OCI-LY7 (cell line): ENCODE measurements around the gene HSD3B1. TPM values are rescaled to one million over a fixed set of nuclear protein-coding genes. Genes with fewer than 3 reads are reported as not detected.
A peak's percentile ranks its signal among the peaks of the same experiment; 100 is the strongest.

Source experiments
- BruUV-seq: library from RNA; stranded (reverse); fragments of 400-500 nt; replicated peaks from 2 replicates; lab custom pipeline; 2021; lab: Mats Ljungman, UMichigan
- CTCF ChIA-PET: fragments of 300-600 bp; sonication (Branson Sonifier 250); formaldehyde crosslinking; loops from one replicate; lab custom pipeline; 2022; ENCODE audit warnings: antibody characterized with exemption; ENCODE audit not compliant: unreplicated experiment; lab: Charles Lee
- POLR2A ChIA-PET: fragments of 300-600 bp; sonication (Branson Sonifier 250); formaldehyde crosslinking; loops from one replicate; lab custom pipeline; 2022; ENCODE audit warnings: antibody characterized with exemption; lab: Charles Lee
- DNase-seq: peaks from one replicate; pipeline ENCODE4 v3.0.0-alpha.2; 2015; ENCODE audit warnings: low spot score
- H2AFZ ChIP-seq: fragments of 200-600 bp; sonication (generic), shearing (Covaris generic); 2 replicates; pipeline ENCODE4 v1.6.1; 2014; ENCODE audit warnings: mild to moderate bottlenecking, antibody characterized with exemption, low read length, moderate library complexity
- H3K27ac ChIP-seq: fragments of 200-600 bp; sonication (generic); 2 replicates; pipeline ENCODE4 v1.5.1; 2014; ENCODE audit warnings: mixed run types, low read depth, mild to moderate bottlenecking, moderate library complexity, low read length, inconsistent platforms; ENCODE audit not compliant: poor library complexity, severe bottlenecking
- H3K36me3 ChIP-seq: fragments of 200-600 bp; sonication (generic); 2 replicates; pipeline ENCODE4 v1.6.1; 2014; ENCODE audit warnings: mild to moderate bottlenecking, antibody characterized with exemption, low read length, moderate library complexity, mixed read lengths; ENCODE audit not compliant: insufficient read depth
- H3K4me1 ChIP-seq: fragments of 200-600 bp; sonication (generic); 2 replicates; pipeline ENCODE4 v1.5.1; 2014; ENCODE audit warnings: mild to moderate bottlenecking, low read length; ENCODE audit not compliant: insufficient read depth, poor library complexity, severe bottlenecking
- H3K4me2 ChIP-seq: fragments of 200-600 bp; sonication (generic); 2 replicates; pipeline ENCODE4 v1.6.1; 2014; ENCODE audit warnings: mild to moderate bottlenecking, low read length
- H3K4me3 ChIP-seq: fragments of 200-600 bp; sonication (generic); 2 replicates; pipeline ENCODE4 v1.5.1; 2014; ENCODE audit warnings: mild to moderate bottlenecking, low read depth, low read length; ENCODE audit not compliant: poor library complexity, severe bottlenecking
- H3K79me2 ChIP-seq: fragments of 200-600 bp; sonication (generic); 2 replicates; pipeline ENCODE4 v1.6.1; 2016; ENCODE audit warnings: low read depth, mild to moderate bottlenecking, low read length, moderate library complexity, mixed read lengths; ENCODE audit not compliant: insufficient read depth
- H3K9me2 ChIP-seq: fragments of 200-600 bp; sonication (generic); 2 replicates; pipeline ENCODE4 v1.6.1; 2016; ENCODE audit warnings: mild to moderate bottlenecking, low read length, mixed read lengths; ENCODE audit not compliant: insufficient read depth
- H3K9me3 ChIP-seq: fragments of 200-600 bp; sonication (generic); 2 replicates; pipeline ENCODE4 v1.6.1; 2014; ENCODE audit warnings: mild to moderate bottlenecking, mixed run types, low read length, mixed read lengths
- H4K20me1 ChIP-seq: fragments of 200-600 bp; sonication (generic); 2 replicates; pipeline ENCODE4 v1.6.1; 2014; ENCODE audit warnings: mild to moderate bottlenecking, antibody characterized with exemption, low read length, moderate library complexity, mixed read lengths; ENCODE audit not compliant: insufficient read depth
- EZH2phosphoT487 ChIP-seq: fragments of 200-600 bp; sonication (generic); IDR thresholded peaks from 2 replicates; pipeline ENCODE4 v1.6.1; 2018; ENCODE audit warnings: low read depth, borderline replicate concordance, mild to moderate bottlenecking, mixed run types, antibody characterized with exemption, low read length, moderate library complexity, mixed read lengths
- intact Hi-C: fragments of 100-400 bp; cut with micrococcal nuclease; formaldehyde crosslinking; loops from one replicate; pipeline ENCODE4 v1.10.0; 2022; ENCODE audit not compliant: unreplicated experiment
- total RNA-seq, 2 experiments: library from RNA; depleted of rRNA in 1 of 2; stranded (reverse); fragments of >200 nt in 1 of 2; shearing (Covaris generic) in 1 of 2; gene quantifications; 2 replicates each; pipeline ENCODE4 v1.2.3, GENCODE V29; 2014 to 2022
- TF ChIP-seq, protein P1 (sequence below): fragments of 200-600 bp; sonication (generic); conservative IDR thresholded peaks from 2 replicates; pipeline ENCODE4 v1.5.1; 2014; ENCODE audit warnings: mild to moderate bottlenecking, antibody characterized with exemption, low read length, moderate library complexity, mixed read lengths

HSD3B1 gene
- total RNA-seq, 2 experiments from 2014 or later: not detected

DNA sequence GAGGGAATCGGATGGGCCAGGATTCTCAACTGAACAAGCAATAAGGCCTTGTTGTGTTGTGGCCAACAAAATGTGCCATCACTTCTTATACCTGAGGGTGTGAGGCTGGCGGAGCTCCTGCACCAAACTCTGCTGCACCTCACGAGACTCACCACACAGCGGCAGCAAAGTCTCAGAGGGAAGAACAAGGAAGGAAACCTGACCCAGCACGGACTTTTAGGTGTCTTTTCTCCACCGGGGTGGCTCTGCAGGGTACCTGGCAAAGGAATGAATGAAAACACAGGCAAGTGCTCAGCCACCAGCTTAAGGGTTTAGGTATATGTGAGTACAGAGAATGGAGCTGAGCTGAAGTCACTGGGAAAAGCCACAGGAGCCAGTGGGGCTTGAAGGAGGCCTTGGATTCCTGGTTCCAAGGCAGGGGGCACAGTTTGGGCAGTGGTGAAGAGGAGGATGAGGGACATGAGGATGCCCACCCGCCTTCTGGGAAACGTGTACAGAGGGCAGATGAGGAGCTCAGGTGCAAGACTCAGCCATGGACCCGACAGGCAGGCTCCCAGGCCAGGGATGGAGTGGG lies 31.1 kb upstream of the HSD3B1 start:
- no TSS peak for BruUV-seq
- Histone ChIP-seq H3K4me2 (no peak overlapping the region), H3K27ac (no peak overlapping the region), H3K79me2 (no peaks in the 10 kb centered on the region), H3K4me3 (no peak overlapping the region), H2AFZ (peak overlapping the region; percentile 62), H3K9me3 (no peaks in the 10 kb centered on the region), H3K36me3 (no peaks in the 10 kb centered on the region), H3K4me1 (no peaks in the 10 kb centered on the region), H3K9me2 (no peaks in the 10 kb centered on the region), H4K20me1 (no peaks in the 10 kb centered on the region)
- TF ChIP-seq, protein P1, sequence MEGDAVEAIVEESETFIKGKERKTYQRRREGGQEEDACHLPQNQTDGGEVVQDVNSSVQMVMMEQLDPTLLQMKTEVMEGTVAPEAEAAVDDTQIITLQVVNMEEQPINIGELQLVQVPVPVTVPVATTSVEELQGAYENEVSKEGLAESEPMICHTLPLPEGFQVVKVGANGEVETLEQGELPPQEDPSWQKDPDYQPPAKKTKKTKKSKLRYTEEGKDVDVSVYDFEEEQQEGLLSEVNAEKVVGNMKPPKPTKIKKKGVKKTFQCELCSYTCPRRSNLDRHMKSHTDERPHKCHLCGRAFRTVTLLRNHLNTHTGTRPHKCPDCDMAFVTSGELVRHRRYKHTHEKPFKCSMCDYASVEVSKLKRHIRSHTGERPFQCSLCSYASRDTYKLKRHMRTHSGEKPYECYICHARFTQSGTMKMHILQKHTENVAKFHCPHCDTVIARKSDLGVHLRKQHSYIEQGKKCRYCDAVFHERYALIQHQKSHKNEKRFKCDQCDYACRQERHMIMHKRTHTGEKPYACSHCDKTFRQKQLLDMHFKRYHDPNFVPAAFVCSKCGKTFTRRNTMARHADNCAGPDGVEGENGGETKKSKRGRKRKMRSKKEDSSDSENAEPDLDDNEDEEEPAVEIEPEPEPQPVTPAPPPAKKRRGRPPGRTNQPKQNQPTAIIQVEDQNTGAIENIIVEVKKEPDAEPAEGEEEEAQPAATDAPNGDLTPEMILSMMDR: peak; percentile 78
- TF ChIP-seq EZH2phosphoT487: no peak
- intact Hi-C loops: loop anchor here (10.0 kb wide), 1 partner anchor 191 kb away; no protein-coding TSS in a partner anchor
- DNase-seq: peak; percentile 48
- CTCF ChIA-PET: no interaction called here
- POLR2A ChIA-PET: interaction anchor here (0.6 kb wide), 1 partner anchor 1298 kb away, joined by 3 read pairs; no protein-coding TSS in a partner anchor

DNA sequence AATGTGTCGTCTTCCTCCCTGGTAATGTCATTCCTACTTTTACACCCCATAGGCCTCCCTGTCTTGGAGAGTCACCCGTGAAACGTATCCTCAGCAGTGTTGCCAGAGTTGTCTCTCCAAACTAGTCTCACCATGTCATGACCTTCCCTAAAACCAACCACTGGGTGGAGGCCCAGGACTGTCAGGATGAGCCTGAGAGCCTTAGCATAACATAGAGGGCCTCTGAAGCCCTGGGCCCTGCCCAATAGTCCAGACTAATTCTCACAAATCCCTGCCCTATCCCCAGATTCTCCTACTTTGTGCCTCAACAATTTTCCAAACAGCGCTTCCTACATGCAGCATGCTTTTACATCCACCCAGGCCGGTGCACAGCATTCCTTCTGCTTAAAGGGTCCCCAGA lies 29.3 kb upstream of the HSD3B1 start:
- H3K9me3 ChIP-seq: no peaks in the 10 kb centered on the region
- no peak overlapping the region for H3K4me3 ChIP-seq
- no peaks in the 10 kb centered on the region for H3K36me3 ChIP-seq
- BruUV-seq: no TSS peak
- H3K79me2 ChIP-seq: no peaks in the 10 kb centered on the region
- H3K9me2 ChIP-seq: no peaks in the 10 kb centered on the region
- no peaks in the 10 kb centered on the region for H4K20me1 ChIP-seq
- H3K4me2 ChIP-seq: no peak overlapping the region
- ChIA-PET CTCF (no interaction called here), POLR2A (no interaction called here)
- no peaks in the 10 kb centered on the region for H3K4me1 ChIP-seq
- no peak overlapping the region for H2AFZ ChIP-seq
- no peak for TF ChIP-seq EZH2phosphoT487
- TF ChIP-seq, protein P1: no peak
- intact Hi-C loops: loop anchor here (10.0 kb wide), 1 partner anchor 193 kb away; no protein-coding TSS in a partner anchor
- H3K27ac ChIP-seq: no peak overlapping the region
- no peak for DNase-seq

- no peaks in the 10 kb centered on the region for H3K9me3 ChIP-seq
- ChIA-PET POLR2A (no interaction called here), CTCF (no interaction called here)
- H3K4me2 ChIP-seq: no peak overlapping the region
- H3K79me2 ChIP-seq: no peaks in the 10 kb centered on the region
- H3K27ac ChIP-seq: no peak overlapping the region
- H3K9me2 ChIP-seq: no peaks in the 10 kb centered on the region
- no peak for DNase-seq
- H3K4me1 ChIP-seq: no peaks in the 10 kb centered on the region
- no TSS peak for BruUV-seq
- no peaks in the 10 kb centered on the region for H4K20me1 ChIP-seq
- intact Hi-C loops: no loop called here
- no peak overlapping the region for H2AFZ ChIP-seq
- no peaks in the 10 kb centered on the region for H3K36me3 ChIP-seq
- TF ChIP-seq, protein P1: no peak
- TF ChIP-seq EZH2phosphoT487: no peak
- no peak overlapping the region for H3K4me3 ChIP-seq
These were observed 26.8 kb upstream of the HSD3B1 start for GRCh38 chr1:119480175-119480574.
